Stomach (tissue), 4 donors: ENCODE data around the gene RNF151.

Experiments
- CTCF ChIP-seq, 7 experiments: fragments of 450-650 bp in 4 of 7; fragments of 200-600 bp in 3 of 7; sonication (generic) in 3 of 7; IDR thresholded peaks; one replicate each; pipeline ENCODE4 v1.5.1; 2016 to 2019; ENCODE audit warnings: antibody characterized with exemption in 7 of 7, control low read depth in 2 of 7, mild to moderate bottlenecking in 1 of 7
- EP300 ChIP-seq: sonication (generic); formaldehyde crosslinking; IDR thresholded peaks from one replicate; pipeline ENCODE4 v1.6.1; 2017; ENCODE audit warnings: antibody characterized with exemption
- POLR2A ChIP-seq, 4 donors: fragments of 450-650 bp; IDR thresholded peaks; one replicate each; pipeline ENCODE4 v1.6.1; 2016; ENCODE audit warnings: antibody characterized with exemption in 4 of 4, control low read depth in 2 of 4, mild to moderate bottlenecking in 1 of 4, moderate library complexity in 1 of 4
- POLR2AphosphoS5 ChIP-seq, 3 donors: sonication (generic); formaldehyde crosslinking; IDR thresholded peaks; one replicate each; pipeline ENCODE4 v1.6.1; 2016; ENCODE audit warnings: antibody characterized with exemption in 3 of 3

- TF ChIP-seq CTCF (IDR thresholded peaks at IDR 0.05) (no peak), POLR2AphosphoS5 (IDR thresholded peaks at IDR 0.05) (no peak), POLR2A (IDR thresholded peaks at IDR 0.05) (no peak), EP300 (no peak)
Observed at GRCh38 chr16:2005646-2006045, 39.0 kb downstream of the RNF151 start.
